GM21825 (cell line): ENCODE data around the gene BGN.

ENCODE experiments used
- ATAC-seq: cut with Tn5 transposase; IDR thresholded peaks from one replicate; pipeline ENCODE4 v1.9.1; 2021; ENCODE audit warnings: mild to moderate bottlenecking, moderate library complexity; ENCODE audit not compliant: unreplicated experiment

Gene BGN

GRCh38 chrX:153525451-153525850 lies 30.7 kb downstream of the BGN start:
- no peak for ATAC-seq

DNA sequence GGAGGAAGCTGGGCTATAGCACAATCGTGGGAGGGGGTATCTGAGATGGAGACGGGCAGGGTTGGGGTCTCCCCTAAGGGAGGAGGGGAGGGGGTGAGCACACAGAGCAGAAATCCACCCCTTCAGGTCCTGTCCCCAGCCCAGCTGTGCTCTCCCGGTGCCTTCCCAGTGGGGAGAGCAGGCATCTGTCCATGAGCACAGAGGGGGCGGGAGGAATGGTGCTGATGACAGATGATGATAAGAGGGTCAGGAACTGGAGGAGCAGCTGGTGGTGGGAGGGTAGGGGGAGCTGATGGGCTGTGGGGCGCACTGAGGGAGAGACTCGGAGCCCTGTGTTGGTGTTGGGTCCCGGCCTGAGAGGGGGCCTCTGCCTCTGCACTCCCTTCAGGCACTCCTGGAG lies 31.3 kb downstream of the BGN start:
- no peak for ATAC-seq

GRCh38 chrX:153526801-153527200 lies 32.0 kb downstream of the BGN start:
- ATAC-seq, result no peak

- no peak for ATAC-seq
Observed at GRCh38 chrX:153527208-153527607, 32.4 kb downstream of the BGN start.

GRCh38 chrX:153530411-153531129 lies 35.8 kb downstream of the BGN start:
- ATAC-seq, result no peak

DNA sequence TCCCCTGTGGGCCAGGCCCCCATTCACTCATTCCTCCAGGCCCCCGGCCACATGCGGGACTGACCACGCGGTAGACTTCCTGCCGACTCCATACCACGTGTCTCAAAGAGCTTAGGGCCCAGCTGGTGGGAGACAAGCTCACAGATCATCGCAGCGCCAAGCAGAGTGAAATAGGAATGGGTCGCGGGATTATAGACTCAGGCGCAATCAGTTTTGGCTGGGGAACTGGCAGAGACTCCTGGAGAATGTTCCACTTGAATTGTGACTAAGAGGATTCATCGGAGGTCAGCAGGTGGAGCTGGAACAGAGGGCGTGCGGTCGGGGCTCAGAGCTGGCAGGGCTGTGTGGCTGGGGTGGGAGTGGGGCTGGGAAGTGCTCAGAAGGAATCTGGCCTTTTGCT lies 38.3 kb downstream of the BGN start:
- no peak for ATAC-seq

DNA sequence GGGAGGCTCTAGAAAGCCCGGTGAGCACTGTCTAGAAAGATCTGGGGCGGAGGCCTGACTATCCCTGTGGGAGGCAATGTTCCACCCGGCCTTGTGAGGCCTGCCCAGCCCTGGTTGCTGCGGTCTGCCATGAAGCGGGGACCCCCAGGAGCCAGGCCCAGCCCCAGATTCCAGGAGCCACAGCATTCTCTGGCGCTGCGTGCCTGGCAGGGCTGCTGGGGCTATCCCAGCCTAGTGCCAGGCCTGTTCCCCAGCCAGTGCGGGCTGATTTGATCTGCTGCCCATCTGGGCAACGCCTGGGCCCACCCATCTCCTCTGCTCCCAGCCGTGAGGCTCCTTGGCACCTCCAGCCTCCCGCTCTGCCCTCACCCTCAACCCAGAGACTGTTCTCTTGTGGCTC lies 42.3 kb downstream of the BGN start:
- no peak for ATAC-seq

GRCh38 chrX:153537526-153538295 lies 42.9 kb downstream of the BGN start:
- ATAC-seq, result no peak

DNA sequence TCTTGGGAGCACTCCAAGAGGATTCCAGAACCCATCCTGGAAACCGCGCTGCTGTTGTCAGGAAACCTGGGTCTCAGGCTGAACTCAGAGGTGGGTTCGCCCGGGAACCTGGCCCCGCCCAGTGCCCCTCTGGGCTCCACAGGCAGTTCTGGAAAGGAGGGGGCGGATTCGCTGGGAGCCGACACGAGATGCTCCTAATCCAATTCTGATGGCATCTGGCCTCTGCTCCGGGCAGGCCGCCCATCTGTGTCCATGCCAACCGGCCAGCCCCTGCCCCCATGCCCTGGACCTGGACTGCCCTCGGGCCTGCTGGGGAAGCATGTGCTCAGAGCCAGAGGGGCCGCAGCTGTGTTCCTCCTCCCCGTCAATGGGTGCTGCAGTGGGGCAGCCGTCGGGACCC lies 43.6 kb downstream of the BGN start:
- ATAC-seq, result no peak

DNA sequence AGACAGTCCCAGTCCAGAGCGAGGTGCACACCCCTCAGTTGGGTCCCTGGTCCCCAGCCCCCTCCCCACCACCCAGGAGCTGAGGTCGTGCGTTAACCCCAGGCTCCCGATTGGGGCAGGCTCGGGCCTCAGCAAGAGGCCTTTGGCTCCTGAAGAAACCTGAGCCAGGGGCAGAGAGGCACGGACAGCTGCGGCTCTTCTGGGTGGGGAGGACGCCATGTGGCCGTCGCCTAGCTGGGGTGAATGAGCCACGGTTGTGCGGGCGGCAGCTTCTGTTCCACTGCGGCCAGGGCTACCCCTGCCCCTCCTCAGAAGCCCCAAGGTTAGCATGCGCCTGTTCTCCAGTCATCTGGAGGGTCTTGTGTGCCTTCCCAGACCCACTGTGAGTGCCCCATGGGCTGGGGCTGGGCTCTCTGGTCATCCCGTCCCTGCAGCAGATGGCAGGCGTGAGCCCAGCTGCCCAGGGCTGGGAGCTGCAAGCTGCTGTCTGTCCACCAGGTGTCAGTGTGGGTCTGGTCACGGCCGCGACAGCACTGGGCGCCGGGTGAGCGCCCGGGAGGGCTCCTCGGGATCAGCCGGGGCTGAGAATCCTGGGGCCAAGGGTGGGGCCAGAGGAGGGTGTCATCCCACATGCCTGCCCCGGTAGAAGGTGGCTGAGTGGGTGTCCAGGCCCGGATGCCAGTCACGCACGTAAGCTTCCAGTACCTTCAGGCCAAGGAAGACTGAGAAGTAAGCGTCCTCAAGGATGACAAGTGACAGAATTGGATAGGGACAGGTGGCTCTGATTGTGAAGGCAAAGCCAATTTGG lies 44.6 kb downstream of the BGN start:
- peak; percentile 70 for ATAC-seq

GRCh38 chrX:153539979-153540358 lies 45.2 kb downstream of the BGN start:
- ATAC-seq, result no peak

DNA sequence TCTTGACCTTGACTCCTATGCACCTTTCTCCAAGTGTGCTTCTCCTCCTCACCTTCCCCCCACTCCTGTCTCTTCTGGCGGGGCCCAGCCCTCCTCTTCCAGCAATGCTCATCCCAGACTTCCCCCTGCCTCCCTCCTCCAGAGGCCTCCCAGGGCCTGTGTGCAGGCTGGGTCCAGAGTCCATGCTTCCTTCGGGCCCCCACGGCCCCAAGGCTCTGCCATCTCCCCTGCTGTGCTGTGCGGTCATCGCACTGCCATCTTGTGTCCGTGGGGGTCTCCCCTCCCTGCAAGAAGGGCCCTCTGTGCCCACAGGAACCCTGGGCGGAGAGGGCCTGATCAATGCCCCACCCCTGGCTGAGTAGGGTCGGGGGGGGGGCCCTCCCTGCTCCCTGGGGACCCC lies 49.9 kb downstream of the BGN start:
- ATAC-seq, result no peak

- no peak for ATAC-seq
Observed at GRCh38 chrX:153546386-153546785, 51.6 kb downstream of the BGN start.

DNA sequence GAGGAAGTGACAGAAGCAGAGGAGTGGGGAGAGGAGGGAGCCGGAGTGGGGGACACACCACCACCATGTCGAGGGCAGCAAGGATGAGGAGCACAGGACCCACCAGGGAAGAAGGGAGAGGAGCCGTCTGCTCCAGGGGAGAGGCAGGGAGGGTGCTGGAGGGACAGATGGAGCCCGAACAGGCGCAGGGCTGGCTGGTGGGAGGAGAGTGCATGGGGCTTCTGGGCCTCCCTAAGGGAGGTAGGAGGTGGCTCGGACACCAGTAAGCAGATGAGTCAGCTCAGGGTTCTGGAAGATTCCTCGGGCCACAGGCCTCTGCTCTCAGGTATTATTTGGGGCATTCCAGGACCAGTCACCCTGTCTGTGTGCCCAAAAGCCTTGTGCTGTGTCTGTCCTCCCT lies 52.4 kb downstream of the BGN start:
- no peak for ATAC-seq

DNA sequence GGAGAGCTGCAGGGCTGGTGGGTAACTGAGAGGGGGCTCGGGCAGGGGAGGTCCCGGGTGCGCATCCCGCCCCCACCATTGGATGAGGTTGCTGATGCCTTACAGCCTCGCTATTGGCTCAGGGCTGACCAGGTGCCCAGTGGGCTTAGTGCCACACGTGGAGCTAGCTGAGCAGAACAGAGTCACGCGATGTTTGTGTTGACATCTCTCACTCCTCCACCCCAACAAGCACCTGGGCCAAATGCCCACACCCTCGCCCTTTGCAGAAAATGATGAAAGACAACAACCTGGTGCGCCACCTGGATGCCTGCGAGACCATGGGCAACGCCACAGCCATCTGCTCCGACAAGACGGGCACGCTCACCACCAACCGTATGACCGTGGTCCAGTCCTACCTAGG lies 54.5 kb downstream of the BGN start:
- no peak for ATAC-seq

- no peak for ATAC-seq
Observed at GRCh38 chrX:153549807-153550206, 55.0 kb downstream of the BGN start.

GRCh38 chrX:153551135-153551534 lies 56.4 kb downstream of the BGN start:
- no peak for ATAC-seq

GRCh38 chrX:153554519-153555167 lies 59.9 kb downstream of the BGN start:
- ATAC-seq, result no peak

- ATAC-seq, result no peak
Observed at GRCh38 chrX:153556767-153557166, 62.0 kb downstream of the BGN start.

GRCh38 chrX:153557618-153558355 lies 63.0 kb downstream of the BGN start:
- ATAC-seq, result no peak
